Activated CD4-positive, alpha-beta T cell treated with anti-CD3 and anti-CD28 coated beads for 24 hours (primary cell): Measurements from ENCODE around the gene ACER3.
"Not testable (repeated sequence)": the region's sequence is repeated elsewhere in the genome, so short reads cannot be mapped to it uniquely, and the experiment has no call there.

Experiments
- DNase-seq, 2 donors: peaks; one replicate each; pipeline ENCODE4 v3.0.0-alpha.2; 2020; ENCODE audit warnings: low read depth in 2 of 2

The ACER3 gene

DNA sequence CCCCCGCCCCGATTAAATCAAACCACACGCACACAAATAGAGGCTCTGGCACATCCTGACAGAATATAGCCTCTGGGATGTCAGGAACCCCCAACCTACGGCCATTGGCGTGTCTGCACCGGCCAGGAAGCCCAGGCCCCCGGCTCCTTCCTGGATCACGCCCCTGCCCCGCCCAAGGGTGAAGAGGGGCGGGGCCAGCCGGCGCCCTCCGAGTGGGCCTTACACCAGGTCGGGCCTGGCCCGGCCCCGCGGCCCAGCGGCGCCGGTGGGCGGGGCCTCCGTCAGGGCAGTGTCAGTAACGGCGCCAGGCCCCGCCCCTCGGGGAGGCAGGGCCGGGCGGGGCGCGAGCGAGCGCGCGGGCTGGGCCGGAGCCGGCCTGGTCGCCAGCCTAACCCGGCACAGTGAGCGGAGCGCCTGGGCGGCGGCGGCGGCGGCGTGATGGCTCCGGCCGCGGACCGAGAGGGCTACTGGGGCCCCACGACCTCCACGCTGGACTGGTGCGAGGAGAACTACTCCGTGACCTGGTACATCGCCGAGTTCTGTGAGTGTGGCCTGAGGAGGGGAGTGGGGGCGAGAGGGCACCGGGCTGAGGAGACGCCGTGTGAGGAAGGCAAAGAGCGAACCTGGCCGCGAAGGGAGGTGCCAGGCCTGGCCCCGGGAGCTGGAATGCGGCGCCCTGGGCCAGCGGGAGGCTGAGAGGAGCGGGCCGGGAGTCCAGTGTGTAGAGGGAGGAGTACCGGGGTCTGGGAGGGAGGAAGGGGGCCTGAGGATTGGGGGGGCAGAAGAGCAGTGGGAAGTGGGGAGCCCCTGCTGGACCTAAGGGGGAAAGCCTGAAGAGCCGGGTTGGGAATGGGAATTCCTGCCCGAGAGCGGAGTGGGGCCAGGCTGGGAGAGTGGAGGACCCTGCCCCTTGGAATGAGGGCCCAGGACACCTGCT is at the start of gene ACER3:
Gene ACER3, plus strand, starts transcription at position 380 of the 937 bp plus-strand sequence. Its CDS starts 59 bp downstream, at position 439.
- peak; percentile 80 to 83 for DNase-seq

DNA sequence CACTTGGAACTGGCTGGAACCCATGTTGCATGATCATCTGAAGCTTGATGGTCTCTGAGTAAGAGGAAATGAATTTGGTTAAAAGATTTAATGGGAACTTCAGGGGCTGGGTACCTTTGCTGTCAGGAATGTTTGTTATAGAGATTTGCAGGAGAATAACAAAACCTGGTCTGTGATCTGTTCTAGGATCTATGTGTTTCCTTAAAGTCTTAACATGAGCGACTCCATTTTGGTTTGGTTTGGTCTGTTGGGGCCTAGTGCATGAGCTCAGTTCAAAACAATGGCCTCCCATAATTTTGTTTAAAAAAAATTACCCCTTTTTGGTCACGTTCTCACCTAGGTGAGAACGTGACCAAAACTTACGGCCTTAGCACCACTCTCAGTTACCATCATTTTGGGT is 49.5 kb upstream of the ACER3 start:
- DNase-seq = no peak

- no peak for DNase-seq
Observed at GRCh38 chr11:76814414-76814813, 46.3 kb upstream of the ACER3 start.

DNA sequence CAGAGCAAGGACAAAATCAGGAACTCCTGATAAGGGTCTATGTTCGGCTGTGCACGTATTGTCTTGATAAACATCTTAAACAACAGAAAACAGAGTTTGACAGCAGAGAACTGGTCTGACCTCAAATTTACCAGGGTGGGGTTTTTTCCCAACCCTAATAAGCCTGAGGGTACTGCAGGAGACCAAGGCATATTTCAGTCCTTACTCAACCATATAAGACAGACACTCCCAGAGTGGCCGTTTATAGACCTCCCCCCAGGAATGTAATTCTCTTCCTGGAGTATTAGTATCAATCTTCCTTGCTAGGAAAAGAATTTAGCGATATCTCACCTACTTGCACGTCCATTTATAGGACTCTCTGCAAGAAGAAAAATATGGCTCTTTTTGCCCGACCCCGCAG is 45.0 kb upstream of the ACER3 start:
- not testable (repeated sequence) for DNase-seq

DNA sequence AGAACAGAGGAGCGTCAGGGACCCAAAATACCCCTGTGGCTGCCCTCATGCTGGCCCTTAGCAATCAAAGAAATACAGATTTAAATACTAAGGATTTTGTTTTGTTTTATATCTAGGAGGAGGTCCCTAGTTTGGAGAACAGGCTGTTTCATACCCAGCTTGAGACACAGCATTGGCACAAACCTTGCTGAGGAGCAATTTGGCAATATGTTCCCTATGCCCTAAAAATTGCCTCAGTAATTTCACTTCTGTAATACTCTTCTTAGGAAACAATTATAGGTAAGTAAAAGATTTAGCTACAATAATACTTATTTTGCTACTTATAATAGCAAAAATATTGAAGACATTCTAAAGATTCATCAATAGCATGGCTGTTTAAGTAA is 40.5 kb upstream of the ACER3 start:
- no peak for DNase-seq

DNA sequence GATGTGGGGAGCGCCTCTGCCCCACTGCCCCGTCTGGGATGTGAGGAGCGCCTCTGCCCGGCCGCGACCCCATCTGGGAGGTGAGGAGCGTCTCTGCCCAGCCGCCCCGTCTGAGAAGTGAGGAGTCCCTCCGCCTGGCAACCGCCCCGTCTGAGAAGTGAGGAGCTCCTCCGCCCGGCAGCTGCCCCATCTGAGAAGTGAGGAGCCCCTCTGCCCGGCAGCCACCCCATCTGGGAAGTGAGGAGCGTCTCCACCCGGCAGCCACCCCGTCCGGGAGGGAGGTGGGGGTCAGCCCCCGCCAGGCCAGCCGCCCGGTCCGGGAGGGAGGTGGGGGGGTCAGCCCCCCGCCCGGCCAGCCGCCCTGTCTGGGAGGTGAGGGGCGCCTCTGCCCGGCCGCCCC is 39.3 kb upstream of the ACER3 start:
- DNase-seq = not testable (repeated sequence)

DNA sequence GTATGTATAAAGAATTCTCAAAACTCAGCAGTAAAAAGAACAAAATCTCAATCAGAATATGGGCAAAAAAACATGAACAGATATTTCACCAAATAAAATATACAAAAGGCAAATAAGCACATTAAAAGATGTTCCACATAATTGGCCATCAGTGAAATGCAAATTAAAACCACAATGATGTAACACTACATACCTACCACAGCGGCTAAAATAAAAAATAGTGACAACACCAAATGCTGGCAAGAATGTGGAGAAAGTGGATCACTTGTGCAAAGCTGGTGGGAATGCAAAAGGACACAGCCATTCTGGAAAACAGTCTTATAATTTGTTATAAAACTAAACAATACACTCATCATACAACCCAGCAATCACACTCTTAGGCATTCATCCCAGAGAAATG is 38.3 kb upstream of the ACER3 start:
- no peak for DNase-seq

GRCh38 chr11:76823481-76824028 is 37.2 kb upstream of the ACER3 start:
- DNase-seq = no peak

DNA sequence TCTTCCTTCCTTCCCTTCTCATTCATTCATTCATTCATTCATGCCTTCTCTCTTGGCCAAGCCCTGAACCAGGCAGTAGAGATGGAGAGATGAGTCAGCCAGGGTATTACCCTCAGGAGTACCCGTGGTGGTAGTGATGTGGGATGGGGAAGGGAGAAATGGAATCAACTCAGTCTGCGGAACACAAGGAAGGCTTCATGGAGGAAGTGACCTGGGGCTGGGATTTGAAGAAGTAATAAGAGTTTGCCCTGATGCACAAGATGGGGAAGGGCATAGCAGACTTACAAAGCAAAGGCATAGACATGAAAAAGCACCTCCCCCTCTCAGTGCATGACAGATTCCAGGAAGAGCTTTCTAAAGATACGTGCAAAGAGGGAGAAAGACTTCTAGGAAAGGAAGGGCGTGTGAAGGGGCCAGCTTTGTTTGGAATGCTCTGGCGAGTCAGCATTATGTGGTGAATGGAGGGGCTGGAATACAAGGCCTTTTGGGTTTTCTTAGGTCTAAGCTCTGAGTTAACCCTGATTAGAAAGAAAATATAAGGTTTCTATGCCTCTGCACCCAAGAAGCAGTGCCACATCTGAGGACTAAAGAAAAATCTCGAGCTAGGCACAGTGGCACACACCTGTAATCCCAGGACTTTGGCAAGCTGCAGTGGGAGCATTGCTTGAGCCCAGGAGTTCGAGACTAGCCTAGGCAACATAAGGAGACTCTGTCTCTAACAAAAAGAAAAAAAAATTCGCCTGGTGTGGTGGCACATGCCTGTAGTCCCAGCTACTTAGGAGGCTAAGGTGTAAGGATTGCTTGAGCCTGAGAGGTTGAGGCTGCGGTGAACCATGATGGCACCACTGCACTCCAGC is 36.4 kb upstream of the ACER3 start:
- DNase-seq = no peak

- DNase-seq = no peak
Observed at GRCh38 chr11:76824980-76825725, 35.6 kb upstream of the ACER3 start.

- DNase-seq = no peak
Observed at GRCh38 chr11:76825726-76826396, 34.9 kb upstream of the ACER3 start.

DNA sequence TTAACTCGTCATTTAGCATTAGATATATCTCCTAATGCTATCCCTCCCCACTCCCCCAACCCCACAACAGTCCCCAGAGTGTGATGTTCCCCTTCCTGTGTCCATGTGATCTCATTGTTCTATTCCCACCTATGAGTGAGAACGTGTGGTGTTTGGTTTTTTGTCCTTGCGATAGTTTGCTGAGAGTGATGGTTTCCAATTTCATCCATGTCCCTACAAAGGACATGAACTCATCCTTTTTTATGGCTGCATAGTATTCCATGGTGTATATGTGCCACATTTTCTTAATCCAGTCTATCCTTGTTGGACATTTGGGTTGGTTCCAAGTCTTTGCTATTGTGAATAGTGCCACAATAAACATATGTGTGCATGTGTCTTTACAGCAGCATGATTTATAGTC is 34.2 kb upstream of the ACER3 start:
- not testable (repeated sequence) for DNase-seq

- not testable (repeated sequence) for DNase-seq
Observed at GRCh38 chr11:76827005-76827404, 33.7 kb upstream of the ACER3 start.

- DNase-seq = no peak
Observed at GRCh38 chr11:76830639-76831327, 29.9 kb upstream of the ACER3 start.

- DNase-seq = no peak
Observed at GRCh38 chr11:76831686-76832310, 28.9 kb upstream of the ACER3 start.

DNA sequence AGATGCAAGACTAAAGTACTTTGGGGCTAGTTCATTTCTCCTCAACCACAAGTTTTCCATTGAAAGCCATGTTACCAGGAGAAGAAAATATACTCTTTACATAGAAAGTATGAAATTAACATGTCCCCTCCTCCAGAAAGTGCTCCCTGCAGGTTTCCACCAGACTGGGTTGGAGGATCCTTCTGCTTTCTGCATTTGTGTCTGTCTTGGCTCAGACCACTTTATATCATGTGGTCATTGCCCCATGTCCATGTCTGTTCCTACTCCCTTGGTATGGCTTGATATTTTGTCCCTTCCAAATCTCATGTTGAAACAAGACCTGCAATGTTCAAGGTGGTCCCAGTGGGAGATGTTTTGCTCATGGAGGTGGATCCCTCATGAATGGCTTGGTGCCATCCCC is 28.4 kb upstream of the ACER3 start:
- no peak for DNase-seq

- DNase-seq = no peak
Observed at GRCh38 chr11:76834151-76834550, 26.6 kb upstream of the ACER3 start.

GRCh38 chr11:76835036-76835435 is 25.7 kb upstream of the ACER3 start:
- no peak for DNase-seq

GRCh38 chr11:76835928-76836612 is 24.6 kb upstream of the ACER3 start:
- DNase-seq = no peak
